Colon (tissue), 2 donors: ENCODE data around the gene TNFSF12.

Experiments used
- FAIRE-seq: peaks from 2 replicates; lab custom pipeline; 2012; peaks lifted over from hg19 to GRCh38; lab: Jason Lieb, UNC
- donor health status: control.
- donor health status: control.

Gene TNFSF12, protein sequence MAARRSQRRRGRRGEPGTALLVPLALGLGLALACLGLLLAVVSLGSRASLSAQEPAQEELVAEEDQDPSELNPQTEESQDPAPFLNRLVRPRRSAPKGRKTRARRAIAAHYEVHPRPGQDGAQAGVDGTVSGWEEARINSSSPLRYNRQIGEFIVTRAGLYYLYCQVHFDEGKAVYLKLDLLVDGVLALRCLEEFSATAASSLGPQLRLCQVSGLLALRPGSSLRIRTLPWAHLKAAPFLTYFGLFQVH

GRCh38 chr17:7548585-7549400 lies at the start of gene TNFSF12:
Gene TNFSF12, plus strand, starts transcription at chr17:7549058. Its CDS starts 96 bp downstream, at chr17:7549154.
- FAIRE-seq, result no peak

GRCh38 chr17:7499161-7499560 lies 49.7 kb upstream of the TNFSF12 start:
- FAIRE-seq, result no peak

DNA sequence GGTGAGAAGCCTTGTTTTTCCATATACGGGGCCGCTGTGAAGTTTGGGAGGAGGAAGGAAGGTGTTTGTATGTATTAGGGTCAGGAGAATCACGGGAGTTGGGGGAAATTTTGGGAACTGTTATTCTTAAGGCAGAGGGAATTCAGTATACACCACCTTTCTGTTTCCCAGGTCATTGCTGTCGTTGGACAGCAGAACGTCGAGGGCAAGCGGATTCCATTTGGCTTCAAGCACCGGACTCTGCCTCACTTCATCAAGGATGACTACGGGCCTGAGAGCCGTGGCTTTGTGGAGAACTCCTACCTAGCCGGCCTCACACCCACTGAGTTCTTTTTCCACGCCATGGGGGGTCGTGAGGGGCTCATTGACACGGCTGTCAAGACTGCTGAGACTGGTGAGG lies 47.1 kb upstream of the TNFSF12 start:
- FAIRE-seq, result no peak

DNA sequence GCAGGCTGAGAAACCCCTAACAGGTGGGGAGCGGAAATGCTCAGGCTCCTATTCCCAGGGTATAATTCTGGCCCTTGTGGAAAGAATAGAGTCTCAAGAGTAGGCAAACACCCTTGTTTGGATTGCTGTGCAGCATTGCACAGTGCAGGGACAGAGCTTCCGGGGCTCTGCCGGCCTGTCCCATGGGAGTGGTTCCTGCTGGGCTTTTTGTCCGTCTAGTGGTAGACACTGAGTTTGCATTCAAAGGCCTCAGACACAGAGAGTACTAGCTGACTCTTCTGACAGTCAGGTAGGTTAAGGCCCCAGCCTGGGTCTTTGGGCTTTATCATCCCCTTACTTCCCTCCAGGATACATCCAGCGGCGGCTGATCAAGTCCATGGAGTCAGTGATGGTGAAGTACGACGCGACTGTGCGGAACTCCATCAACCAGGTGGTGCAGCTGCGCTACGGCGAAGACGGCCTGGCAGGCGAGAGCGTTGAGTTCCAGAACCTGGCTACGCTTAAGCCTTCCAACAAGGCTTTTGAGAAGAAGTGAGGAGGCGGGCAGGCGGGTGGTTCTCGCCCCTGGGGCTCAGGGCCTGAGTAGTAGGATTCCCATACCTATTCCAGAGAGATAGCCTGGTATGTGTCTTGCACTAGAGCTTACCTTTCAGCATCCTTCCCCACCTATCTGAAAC lies 46.5 kb upstream of the TNFSF12 start:
- no peak for FAIRE-seq

DNA sequence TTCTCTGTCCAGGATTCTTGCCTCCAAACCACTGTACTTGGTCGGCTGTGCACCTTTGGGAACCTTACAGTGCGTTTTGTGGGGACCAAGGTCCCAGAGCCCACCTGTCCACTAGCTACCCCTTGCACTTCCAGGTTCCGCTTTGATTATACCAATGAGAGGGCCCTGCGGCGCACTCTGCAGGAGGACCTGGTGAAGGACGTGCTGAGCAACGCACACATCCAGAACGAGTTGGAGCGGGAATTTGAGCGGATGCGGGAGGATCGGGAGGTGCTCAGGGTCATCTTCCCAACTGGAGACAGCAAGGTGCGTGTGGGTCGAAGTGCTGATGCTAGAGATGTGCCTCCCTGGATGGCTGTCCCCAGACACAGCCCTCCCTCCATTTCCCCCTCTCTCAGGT lies 45.9 kb upstream of the TNFSF12 start:
- FAIRE-seq, result no peak

GRCh38 chr17:7503521-7503920 lies 45.3 kb upstream of the TNFSF12 start:
- FAIRE-seq, result no peak

DNA sequence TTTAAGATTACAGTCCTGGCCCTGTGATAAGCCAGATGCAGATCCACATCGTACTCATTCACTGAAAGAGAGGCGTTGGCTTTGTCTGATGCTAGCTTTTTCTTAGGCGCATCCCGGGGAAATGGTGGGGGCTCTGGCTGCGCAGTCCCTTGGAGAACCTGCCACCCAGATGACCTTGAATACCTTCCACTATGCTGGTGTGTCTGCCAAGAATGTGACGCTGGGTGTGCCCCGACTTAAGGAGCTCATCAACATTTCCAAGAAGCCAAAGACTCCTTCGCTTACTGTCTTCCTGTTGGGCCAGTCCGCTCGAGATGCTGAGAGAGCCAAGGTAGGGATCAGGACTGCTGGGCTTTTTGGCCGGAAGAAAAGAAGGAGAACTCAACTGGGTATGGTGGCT lies 40.7 kb upstream of the TNFSF12 start:
- no peak for FAIRE-seq

DNA sequence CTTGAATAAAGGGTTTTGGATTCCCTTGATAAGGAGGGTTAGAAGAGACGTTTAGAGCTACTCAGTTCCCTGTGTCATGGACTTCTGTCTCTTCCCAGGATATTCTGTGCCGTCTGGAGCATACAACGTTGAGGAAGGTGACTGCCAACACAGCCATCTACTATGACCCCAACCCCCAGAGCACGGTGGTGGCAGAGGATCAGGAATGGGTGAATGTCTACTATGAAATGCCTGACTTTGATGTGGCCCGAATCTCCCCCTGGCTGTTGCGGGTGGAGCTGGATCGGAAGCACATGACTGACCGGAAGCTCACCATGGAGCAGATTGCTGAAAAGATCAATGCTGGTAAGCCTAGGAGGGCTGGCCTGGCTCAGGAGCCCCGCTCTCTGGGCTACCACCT lies 40.0 kb upstream of the TNFSF12 start:
- FAIRE-seq, result no peak

GRCh38 chr17:7509937-7510336 lies 38.9 kb upstream of the TNFSF12 start:
- no peak for FAIRE-seq

GRCh38 chr17:7511108-7511507 lies 37.8 kb upstream of the TNFSF12 start:
- FAIRE-seq, result no peak

DNA sequence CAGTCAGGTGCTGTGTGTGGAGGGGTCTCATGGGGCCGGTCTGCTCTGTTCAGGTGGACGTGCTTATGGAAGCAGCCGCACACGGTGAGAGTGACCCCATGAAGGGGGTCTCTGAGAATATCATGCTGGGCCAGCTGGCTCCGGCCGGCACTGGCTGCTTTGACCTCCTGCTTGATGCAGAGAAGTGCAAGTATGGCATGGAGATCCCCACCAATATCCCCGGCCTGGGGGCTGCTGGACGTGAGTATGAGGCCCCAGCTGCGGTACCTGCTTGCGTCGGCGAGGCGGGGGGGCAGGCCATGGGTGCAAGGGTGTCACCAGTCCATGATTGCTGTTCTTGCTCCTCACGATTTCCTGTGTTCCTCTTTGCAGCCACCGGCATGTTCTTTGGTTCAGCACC lies 36.8 kb upstream of the TNFSF12 start:
- FAIRE-seq, result no peak

DNA sequence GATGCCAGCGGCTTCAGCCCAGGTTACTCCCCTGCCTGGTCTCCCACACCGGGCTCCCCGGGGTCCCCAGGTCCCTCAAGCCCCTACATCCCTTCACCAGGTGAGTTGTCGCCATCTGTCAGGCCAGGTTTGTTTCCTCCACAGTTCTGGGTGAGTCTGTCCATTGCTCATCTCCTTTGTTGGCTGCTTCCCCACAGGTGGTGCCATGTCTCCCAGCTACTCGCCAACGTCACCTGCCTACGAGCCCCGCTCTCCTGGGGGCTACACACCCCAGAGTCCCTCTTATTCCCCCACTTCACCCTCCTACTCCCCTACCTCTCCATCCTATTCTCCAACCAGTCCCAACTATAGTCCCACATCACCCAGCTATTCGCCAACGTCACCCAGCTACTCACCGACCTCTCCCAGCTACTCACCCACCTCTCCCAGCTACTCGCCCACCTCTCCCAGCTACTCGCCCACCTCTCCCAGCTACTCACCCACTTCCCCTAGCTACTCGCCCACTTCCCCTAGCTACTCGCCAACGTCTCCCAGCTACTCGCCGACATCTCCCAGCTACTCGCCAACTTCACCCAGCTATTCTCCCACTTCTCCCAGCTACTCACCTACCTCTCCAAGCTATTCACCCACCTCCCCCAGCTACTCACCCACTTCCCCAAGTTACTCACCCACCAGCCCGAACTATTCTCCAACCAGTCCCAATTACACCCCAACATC lies 35.9 kb upstream of the TNFSF12 start:
- FAIRE-seq, result no peak

DNA sequence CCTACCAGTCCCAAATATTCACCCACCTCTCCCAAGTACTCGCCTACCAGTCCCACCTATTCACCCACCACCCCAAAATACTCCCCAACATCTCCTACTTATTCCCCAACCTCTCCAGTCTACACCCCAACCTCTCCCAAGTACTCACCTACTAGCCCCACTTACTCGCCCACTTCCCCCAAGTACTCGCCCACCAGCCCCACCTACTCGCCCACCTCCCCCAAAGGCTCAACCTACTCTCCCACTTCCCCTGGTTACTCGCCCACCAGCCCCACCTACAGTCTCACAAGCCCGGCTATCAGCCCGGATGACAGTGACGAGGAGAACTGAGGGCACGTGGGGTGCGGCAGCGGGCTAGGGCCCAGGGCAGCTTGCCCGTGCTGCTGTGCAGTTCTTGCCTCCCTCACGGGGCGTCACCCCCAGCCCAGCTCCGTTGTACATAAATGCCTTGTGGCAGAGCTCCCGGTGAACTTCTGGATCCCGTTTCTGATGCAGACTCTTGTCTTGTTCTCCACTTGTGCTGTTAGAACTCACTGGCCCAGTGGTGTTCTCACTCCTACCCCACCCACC lies 34.9 kb upstream of the TNFSF12 start:
- no peak for FAIRE-seq

DNA sequence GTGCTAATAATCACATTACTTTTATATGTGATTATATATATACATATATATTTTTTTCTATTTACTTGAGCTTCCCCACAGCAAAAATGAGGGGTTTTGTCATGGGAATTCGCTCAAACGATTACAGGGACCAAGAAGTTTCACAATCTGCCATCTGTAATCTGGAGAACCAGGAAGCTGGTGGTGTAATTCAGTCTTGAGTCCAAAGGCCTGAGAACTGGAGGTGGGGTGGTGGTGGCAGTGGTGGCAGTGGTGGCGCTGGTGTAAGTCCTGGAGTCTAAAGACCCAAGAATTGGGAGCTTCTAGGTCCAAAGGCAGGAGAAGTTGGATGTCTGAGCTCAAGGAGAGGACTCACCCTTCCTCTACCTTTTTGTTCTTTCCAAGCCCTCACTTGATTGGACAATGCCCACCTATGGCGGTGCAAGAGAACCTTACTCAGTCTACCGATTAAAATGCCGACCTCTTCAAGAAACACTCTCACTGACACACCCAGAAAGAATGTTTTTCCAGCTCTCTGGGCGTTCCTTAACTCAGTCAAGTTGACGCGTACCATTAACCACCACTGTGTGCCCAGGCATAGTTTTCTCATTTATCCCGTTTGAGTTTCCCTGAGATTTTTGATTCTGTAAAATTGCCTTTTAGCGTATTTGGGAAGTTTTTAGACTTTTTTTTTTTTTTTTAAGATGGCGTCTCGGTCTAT lies 32.8 kb upstream of the TNFSF12 start:
- FAIRE-seq, result no peak

- FAIRE-seq, result no peak
Observed at GRCh38 chr17:7523033-7523432, 25.8 kb upstream of the TNFSF12 start.

GRCh38 chr17:7528842-7529241 lies 20.0 kb upstream of the TNFSF12 start:
- no peak for FAIRE-seq

DNA sequence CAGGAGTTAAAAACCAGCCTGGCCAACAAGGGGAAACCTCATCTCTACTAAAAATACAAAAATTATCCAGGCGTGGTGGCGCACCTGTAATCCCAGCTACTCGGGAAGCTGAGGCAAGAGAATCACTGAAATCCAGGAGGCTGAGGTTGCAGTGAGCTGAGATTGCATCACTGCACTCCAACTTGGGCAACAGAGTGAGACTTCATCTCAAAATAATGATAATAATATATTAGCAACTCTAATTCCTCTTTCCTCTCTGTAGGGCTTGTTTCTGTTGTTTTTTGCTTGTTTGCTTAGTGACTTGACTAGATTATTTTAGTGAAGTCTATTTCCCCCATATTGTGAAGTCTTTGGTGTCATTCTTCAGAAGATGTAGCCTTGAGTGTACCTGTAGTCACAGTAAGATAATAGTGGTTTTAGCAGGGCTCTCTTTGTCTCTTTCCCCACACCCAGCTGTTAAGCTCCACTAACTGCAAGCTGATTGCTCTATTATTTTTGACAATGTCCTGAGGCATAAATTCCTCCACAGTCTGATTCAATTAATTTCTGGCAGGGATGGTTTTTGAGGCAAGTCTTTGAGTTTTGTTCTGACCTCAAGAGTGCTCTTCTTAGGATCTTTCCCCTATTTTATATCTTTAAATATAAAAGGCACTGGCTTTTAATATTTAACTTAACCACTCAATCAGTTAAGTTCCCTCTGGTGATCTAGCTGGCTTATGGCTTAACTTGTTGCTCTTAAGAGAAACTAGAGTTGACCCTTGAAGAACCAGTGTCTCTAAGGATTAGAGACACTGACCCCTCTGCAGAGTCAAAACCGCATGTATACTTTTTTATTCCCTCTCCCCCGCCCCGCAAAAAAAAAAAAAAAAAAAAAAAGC lies 18.6 kb upstream of the TNFSF12 start:
- FAIRE-seq, result no peak

DNA sequence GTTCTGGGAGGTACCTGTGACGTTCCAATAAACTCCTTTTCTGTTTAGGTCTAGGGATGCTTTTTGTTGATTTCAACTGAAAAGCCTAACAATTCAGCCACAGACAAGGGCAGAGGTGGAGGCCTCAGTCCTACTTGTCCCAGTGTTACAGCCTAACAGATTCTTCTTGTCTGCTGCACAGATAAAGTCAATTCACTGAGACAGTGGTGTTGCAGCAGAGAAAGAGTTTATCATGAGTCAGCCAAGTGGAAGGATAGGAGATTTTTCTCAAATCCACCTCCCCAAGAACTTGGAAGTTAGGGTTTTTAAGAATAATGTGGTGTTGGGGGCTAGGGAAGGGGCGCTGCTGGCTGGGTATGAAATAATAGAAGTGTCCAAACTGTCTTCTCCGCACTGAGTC lies 10.8 kb upstream of the TNFSF12 start:
- FAIRE-seq, result no peak

DNA sequence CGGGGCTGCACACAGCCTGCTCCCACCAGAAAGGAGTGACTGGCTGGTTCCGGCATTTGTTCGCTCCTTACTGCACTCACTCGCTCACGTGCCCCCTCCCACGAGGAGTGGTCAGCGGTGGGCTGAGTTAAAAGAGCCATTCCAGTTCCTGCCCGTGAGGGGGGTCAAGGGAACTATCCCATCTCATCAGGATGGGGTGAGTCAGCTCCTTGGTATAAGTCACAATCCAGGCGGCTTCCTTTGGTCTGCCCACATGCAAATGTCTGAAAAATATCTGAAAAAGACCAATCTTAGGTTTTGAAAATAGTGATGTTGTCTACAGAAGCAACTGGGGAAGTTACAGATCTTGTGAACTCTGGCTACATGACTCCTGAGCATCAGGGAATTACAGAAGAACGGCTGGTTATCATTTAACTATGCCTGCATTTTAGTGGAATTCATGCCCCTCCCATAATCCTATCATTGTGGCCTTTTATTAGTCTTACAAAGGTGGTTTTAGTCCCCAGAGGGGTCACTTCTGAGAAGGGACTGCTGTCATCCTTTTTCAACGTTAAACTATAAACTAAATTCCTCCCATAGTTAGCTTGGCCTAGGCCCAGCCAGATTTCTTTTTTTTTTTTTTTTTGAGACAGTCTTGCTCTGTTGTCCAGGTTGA lies 9.8 kb upstream of the TNFSF12 start:
- FAIRE-seq, result no peak

GRCh38 chr17:7541074-7541621 lies 7.7 kb upstream of the TNFSF12 start:
- FAIRE-seq, result no peak
